K562 (cell line): ENCODE measurements around the gene BAIAP2L2. TPM values are rescaled to one million over a fixed set of nuclear protein-coding genes. Genes with fewer than 3 reads are reported as not detected.

ENCODE experiments used
- ATAC-seq: fragments of 200-7000 bp; cut with Tn5 transposase; 3 replicates; pipeline ENCODE4 v1.9.1; 2020; ENCODE audit warnings: moderate library complexity
- BruUV-seq: library from RNA; stranded (reverse); fragments of 400-500 nt; replicated peaks from 2 replicates; lab custom pipeline; 2021; lab: Mats Ljungman, UMichigan
- CTCF ChIA-PET: fragments of 300-600 bp; formaldehyde crosslinking; extraction: SDS; loops from one replicate; lab custom pipeline; 2021; ENCODE audit warnings: low intra/inter-chr PET ratio; lab: Yijun Ruan, JAX
- POLR2A ChIA-PET: fragments of 300-600, 350-650 bp; sonication (Branson Sonifier 250); formaldehyde crosslinking; extraction: SDS; loops from one replicate; lab custom pipeline; 2021; ENCODE audit warnings: antibody characterized with exemption, inconsistent platforms; lab: Yijun Ruan, JAX
- DNase-seq, 4 experiments: peaks; one replicate each; pipeline versions ENCODE4 v3.0.0 to v3.0.0-alpha.2; 2011 to 2018; ENCODE audit warnings: low spot score in 3 of 4, mixed read lengths in 3 of 4; ENCODE audit errors: extremely low read depth in 1 of 4
- FAIRE-seq: peaks from 2 replicates; lab custom pipeline; 2011; peaks lifted over from hg19 to GRCh38; lab: Jason Lieb, UNC
- H2AFZ ChIP-seq: 2 replicates; pipeline ENCODE4 v1.6.0; 2011; ENCODE audit warnings: low read depth, low read length, control low read depth, inconsistent platforms
- H3K27ac ChIP-seq: fragments of 200-600 bp; 3 replicates; pipeline ENCODE4 v1.8.0; 2011; ENCODE audit warnings: low read depth, mild to moderate bottlenecking, control low read depth, inconsistent platforms, low read length, moderate library complexity, mixed read lengths; ENCODE audit errors: extremely low read depth
- H3K27me3 ChIP-seq, 2 experiments: fragments of 300-600 bp in 1 of 2; 2 replicates in 1 of 2; 3 replicates in 1 of 2; pipeline versions ENCODE4 v1.6.0 to v1.8.0; 2011; ENCODE audit warnings: inconsistent platforms in 2 of 2, low read length in 2 of 2, mild to moderate bottlenecking in 1 of 2, mixed read lengths in 1 of 2, moderate library complexity in 1 of 2; ENCODE audit not compliant: control insufficient read depth in 2 of 2, insufficient read depth in 2 of 2
- H3K36me3 ChIP-seq: fragments of 300-600 bp; 3 replicates; pipeline ENCODE4 v1.8.0; 2011; ENCODE audit warnings: mild to moderate bottlenecking, low read length, inconsistent platforms; ENCODE audit not compliant: control insufficient read depth, insufficient read depth
- H3K4me1 ChIP-seq, 2 experiments: fragments of 200-600 bp in 1 of 2; replicated peaks in 1 of 2; 2 replicates in 1 of 2; 3 replicates in 1 of 2; pipeline versions ENCODE4 v1.5.1 to v1.8.0; 2011; ENCODE audit warnings: inconsistent platforms in 2 of 2, low read length in 2 of 2, mild to moderate bottlenecking in 1 of 2, mixed read lengths in 1 of 2, moderate library complexity in 1 of 2; ENCODE audit not compliant: control insufficient read depth in 2 of 2, insufficient read depth in 2 of 2
- H3K4me2 ChIP-seq: 2 replicates; pipeline ENCODE4 v1.6.1; 2011; ENCODE audit warnings: low read length, control low read depth, inconsistent platforms, mixed read lengths; ENCODE audit not compliant: insufficient read depth
- H3K4me3 ChIP-seq: fragments of 200-600 bp; sonication (generic), shearing (Covaris generic); 2 replicates; pipeline ENCODE4 v1.5.1; 2016; ENCODE audit warnings: control low read depth, inconsistent platforms
- H3K79me2 ChIP-seq: fragments of 200-600 bp; 3 replicates; pipeline ENCODE4 v1.8.0; 2011; ENCODE audit warnings: low read length, inconsistent platforms; ENCODE audit not compliant: control insufficient read depth, insufficient read depth
- H3K9ac ChIP-seq, 2 experiments: 2 replicates each; pipeline versions ENCODE4 v1.6.0 to v1.6.1; 2011; ENCODE audit warnings: low read depth in 2 of 2, low read length in 2 of 2, control low read depth in 1 of 2, inconsistent platforms in 1 of 2, mild to moderate bottlenecking in 1 of 2, mixed read lengths in 1 of 2; ENCODE audit not compliant: insufficient read depth in 1 of 2
- H3K9me1 ChIP-seq: one replicate; pipeline ENCODE4 v1.6.0; 2011; ENCODE audit warnings: inconsistent platforms, mild to moderate bottlenecking, low read length, moderate library complexity; ENCODE audit not compliant: control insufficient read depth, insufficient read depth
- H3K9me3 ChIP-seq: replicated peaks from 2 replicates; pipeline ENCODE4 v1.5.1; 2011; ENCODE audit warnings: low read depth, low read length, inconsistent platforms; ENCODE audit not compliant: control insufficient read depth, insufficient read depth
- H4K20me1 ChIP-seq: replicated peaks from 2 replicates; pipeline ENCODE4 v1.6.1; 2011; ENCODE audit warnings: low read length, inconsistent platforms, mixed read lengths; ENCODE audit not compliant: control insufficient read depth, insufficient read depth
- ETV5 ChIP-seq: sonication (generic); formaldehyde crosslinking; IDR thresholded peaks from 2 replicates; pipeline ENCODE4 v1.4.0; 2020; ENCODE audit warnings: low read depth, mild to moderate bottlenecking, missing genetic modification reagents
- HDGF ChIP-seq: fragments of 450-650 bp; IDR thresholded peaks from 2 replicates; pipeline ENCODE4 v1.6.1; 2016
- JUNB ChIP-seq: fragments of 450-650 bp; formaldehyde crosslinking; conservative IDR thresholded peaks from 2 replicates; pipeline ENCODE4 v1.4.0; 2020; ENCODE audit warnings: mild to moderate bottlenecking
- MEF2D ChIP-seq: conservative IDR thresholded peaks from 2 replicates; pipeline ENCODE4 v1.6.1; 2016; ENCODE audit warnings: low read depth, missing genetic modification characterization, missing compliant biosample characterization
- ZBTB43 ChIP-seq: sonication (generic); formaldehyde crosslinking; IDR thresholded peaks from 2 replicates; pipeline ENCODE4 v1.8.0; 2023; ENCODE audit warnings: mild to moderate bottlenecking, missing genetic modification reagents
- ZNF551 ChIP-seq: fragments of 250-450 bp; sonication (Bioruptor Pico); IDR thresholded peaks from 2 replicates; pipeline ENCODE4 v1.5.0; 2021; ENCODE audit warnings: mild to moderate bottlenecking, moderate library complexity
- WGBS: fragments of 100-300 bp; shearing (Covaris generic); methylation state at CpG from one replicate; pipeline ENCODE4 v1.1.6; 2016; ENCODE audit warnings: low coverage, mixed read lengths; ENCODE audit not compliant: insufficient coverage; ENCODE audit errors: missing lambda C conversion rate; 5-methylcytosine and 5-hydroxymethylcytosine counted together
- in situ Hi-C: fragments of 300-500 bp; cut with MboI; formaldehyde crosslinking; loops from 4 replicates; pipeline ENCODE4 v1.15.0; 2018; ENCODE audit warnings: inconsistent platforms, mixed read lengths
- intact Hi-C: fragments of 100-400 bp; cut with micrococcal nuclease; formaldehyde crosslinking; loops from 2 replicates; pipeline ENCODE4 v1.14.2; 2022
- polyA plus RNA-seq, 8 experiments: library from polyadenylated mRNA; depleted of rRNA in 4 of 8; stranded (reverse) in 5 of 8; unstranded in 3 of 8; fragments of >200 nt; fragmentation: Nextera tagmentation in 2 of 8; fragmentation: Illumina TruSeq in 1 of 8; extraction: Ambion mirVana in 2 of 8; extraction: Trizol in 1 of 8; gene quantifications; 2 replicates each; pipeline versions ENCODE4 v1.2.1 to v1.2.3, GENCODE V29; 2011 to 2014; ENCODE audit warnings: inconsistent platforms in 1 of 8, missing spikeins in 1 of 8
- total RNA-seq, 7 experiments: library from RNA; depleted of rRNA in 6 of 7; stranded (reverse); fragments of >200 nt in 6 of 7; fragmentation: Illumina TruSeq in 2 of 7; extraction: Trizol in 2 of 7; gene quantifications; 2 replicates each; pipeline versions ENCODE4 v1.2.1 to v1.2.3, GENCODE V29; 2011 to 2021; ENCODE audit warnings: low replicate concordance in 1 of 7
- TF ChIP-seq, protein P1 (sequence below): fragments of 450-650 bp; formaldehyde crosslinking; IDR thresholded peaks from 2 replicates; pipeline ENCODE4 v1.4.0; 2020; ENCODE audit warnings: mild to moderate bottlenecking, moderate library complexity

BAIAP2L2 gene
- total and polyA plus RNA-seq, 9 of the 15 experiments (the other 6 are each of a cell fraction or from before 2014, with no cell fraction given): 0.04 to 0.22 (median 0.07) TPM; not detected in 4

GRCh38 chr22:38077595-38077994 is 32.9 kb downstream of the BAIAP2L2 start:
- in situ Hi-C loops: no loop called here

More at GRCh38 chr22:38077595-38077994, 32.9 kb downstream of the BAIAP2L2 start:
- Histone ChIP-seq H3K4me1 (peaks cover 0 to 42% of the 10 kb centered on the region in 2 experiments; a peak in 2 of 5 replicates), H3K9me1 (no peaks in the 10 kb centered on the region), H3K4me2 (no peak overlapping the region), H3K9ac (no peak overlapping the region), H3K36me3 (no peaks in the 10 kb centered on the region), H2AFZ (no peak overlapping the region), H4K20me1 (no peaks in the 10 kb centered on the region), H3K27ac (no peak overlapping the region), H3K27me3 (peaks cover 0 to 17% of the 10 kb centered on the region in 2 experiments; a peak in 2 of 5 replicates), H3K9me3 (no peaks in the 10 kb centered on the region), H3K79me2 (no peaks in the 10 kb centered on the region), H3K4me3 (no peak overlapping the region)
- BruUV-seq: no TSS peak
- DNase-seq (no peak), ATAC-seq (no peak), FAIRE-seq (no peak)
- CTCF ChIA-PET: no interaction called here
- intact Hi-C loops: no loop called here
- POLR2A ChIA-PET: no interaction called here
- 15% methylated on average over 11 of the region's 14 CpGs for WGBS
- no peak for TF ChIP-seq ZNF551 (CRISPR knock-in tag)
- TF ChIP-seq JUNB (CRISPR knock-in tag): no peak
- no peak for TF ChIP-seq HDGF
- no peak for TF ChIP-seq MEF2D (tag)
- TF ChIP-seq ZBTB43 (CRISPR knock-in tag): no peak
- TF ChIP-seq ETV5 (CRISPR knock-in tag): no peak
- TF ChIP-seq, protein P1, sequence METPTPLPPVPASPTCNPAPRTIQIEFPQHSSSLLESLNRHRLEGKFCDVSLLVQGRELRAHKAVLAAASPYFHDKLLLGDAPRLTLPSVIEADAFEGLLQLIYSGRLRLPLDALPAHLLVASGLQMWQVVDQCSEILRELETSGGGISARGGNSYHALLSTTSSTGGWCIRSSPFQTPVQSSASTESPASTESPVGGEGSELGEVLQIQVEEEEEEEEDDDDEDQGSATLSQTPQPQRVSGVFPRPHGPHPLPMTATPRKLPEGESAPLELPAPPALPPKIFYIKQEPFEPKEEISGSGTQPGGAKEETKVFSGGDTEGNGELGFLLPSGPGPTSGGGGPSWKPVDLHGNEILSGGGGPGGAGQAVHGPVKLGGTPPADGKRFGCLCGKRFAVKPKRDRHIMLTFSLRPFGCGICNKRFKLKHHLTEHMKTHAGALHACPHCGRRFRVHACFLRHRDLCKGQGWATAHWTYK (CRISPR knock-in tag): no peak
- TF ChIP-seq, all 486 proteins: peak for 0
